H1 (cell line): ENCODE data around the gene PPP2R3A. TPM values are rescaled to one million over a fixed set of nuclear protein-coding genes. Genes with fewer than 3 reads are reported as not detected.

Source experiments
- CTCF ChIA-PET: fragments of 300-600 bp; sonication (Branson Sonifier 250); formaldehyde crosslinking; loops from one replicate; lab custom pipeline; 2021; ENCODE audit not compliant: partially characterized antibody; lab: Charles Lee
- POLR2A ChIA-PET: fragments of 300-600 bp; sonication (Branson Sonifier 250); formaldehyde crosslinking; loops from one replicate; lab custom pipeline; 2021; ENCODE audit warnings: inconsistent platforms; ENCODE audit not compliant: partially characterized antibody; lab: Charles Lee
- DNase-seq, 2 experiments: peaks; one replicate each; pipeline versions ENCODE4 v3.0.0 to v3.0.0-alpha.2; 2010 to 2022; ENCODE audit warnings: low spot score in 2 of 2, low read depth in 1 of 2, mixed read lengths in 1 of 2
- FAIRE-seq: peaks from 2 replicates; lab custom pipeline; 2011; peaks lifted over from hg19 to GRCh38; lab: Jason Lieb, UNC
- H2AFZ ChIP-seq: 2 replicates; pipeline ENCODE4 v1.8.1; 2012; ENCODE audit warnings: low read length, inconsistent platforms
- H2AK5ac ChIP-seq: 2 replicates; pipeline ENCODE4 v1.6.1; 2013; ENCODE audit warnings: low read depth, low read length
- H2BK120ac ChIP-seq: replicated peaks from 2 replicates; pipeline ENCODE3; 2013; ENCODE audit warnings: low read depth, low read length, inconsistent platforms
- H2BK12ac ChIP-seq: 2 replicates; pipeline ENCODE4 v1.6.1; 2013; ENCODE audit warnings: low read depth, low read length
- H2BK15ac ChIP-seq: 2 replicates; pipeline ENCODE4 v1.6.1; 2013; ENCODE audit warnings: low read length
- H2BK20ac ChIP-seq: 2 replicates; pipeline ENCODE4 v1.6.1; 2013; ENCODE audit warnings: low read length
- H2BK5ac ChIP-seq: 2 replicates; pipeline ENCODE4 v1.6.1; 2013; ENCODE audit warnings: low read depth, low read length
- H3K14ac ChIP-seq: 2 replicates; pipeline ENCODE4 v1.6.1; 2013; ENCODE audit warnings: inconsistent platforms; ENCODE audit not compliant: insufficient read length
- H3K18ac ChIP-seq: 2 replicates; pipeline ENCODE4 v1.6.1; 2013; ENCODE audit warnings: low read length; ENCODE audit errors: extremely low read depth
- H3K23ac ChIP-seq: 2 replicates; pipeline ENCODE4 v1.6.1; 2013; ENCODE audit warnings: inconsistent platforms; ENCODE audit not compliant: insufficient read length
- H3K23me2 ChIP-seq: 2 replicates; pipeline ENCODE4 v1.6.1; 2013; ENCODE audit warnings: low read depth, low read length
- H3K27ac ChIP-seq: 2 replicates; pipeline ENCODE4 v1.6.1; 2011; ENCODE audit warnings: low read depth, low read length, inconsistent platforms
- H3K27me3 ChIP-seq, 4 experiments: replicated peaks in 1 of 4; 1 replicate in 1 of 4; 2 replicates in 3 of 4; pipeline versions ENCODE4 v1.6.1 to v1.8.1; 2011 to 2013; ENCODE audit warnings: low read length in 3 of 4, mild to moderate bottlenecking in 3 of 4, inconsistent platforms in 2 of 4, mixed read lengths in 2 of 4, moderate library complexity in 1 of 4; ENCODE audit not compliant: control insufficient read depth in 3 of 4, insufficient read depth in 3 of 4; ENCODE audit errors: extremely low read depth in 1 of 4
- H3K36me3 ChIP-seq, 4 experiments: 2 replicates each; pipeline versions ENCODE4 v1.6.1 to v1.8.1; 2011 to 2013; ENCODE audit warnings: mild to moderate bottlenecking in 4 of 4, low read length in 3 of 4, moderate library complexity in 2 of 4, control low read depth in 1 of 4, inconsistent platforms in 1 of 4; ENCODE audit not compliant: insufficient read depth in 4 of 4, control insufficient read depth in 2 of 4
- H3K4ac ChIP-seq: replicated peaks from 2 replicates; pipeline ENCODE3; 2013; ENCODE audit warnings: low read length, low read depth, mixed read lengths, inconsistent platforms; ENCODE audit not compliant: insufficient read length
- H3K4me1 ChIP-seq, 4 experiments: replicated peaks in 1 of 4; 1 replicate in 1 of 4; 2 replicates in 3 of 4; pipeline versions ENCODE4 v1.6.1 to v1.8.1; 2011 to 2013; ENCODE audit warnings: low read length in 3 of 4, inconsistent platforms in 2 of 4, mixed read lengths in 1 of 4; ENCODE audit not compliant: insufficient read depth in 4 of 4, control insufficient read depth in 3 of 4
- H3K4me2 ChIP-seq, 2 experiments: 2 replicates each; pipeline versions ENCODE4 v1.6.1 to v1.8.1; 2011 to 2013; ENCODE audit warnings: low read depth in 2 of 2, low read length in 2 of 2, control low read depth in 1 of 2, inconsistent platforms in 1 of 2, mild to moderate bottlenecking in 1 of 2; ENCODE audit not compliant: insufficient read depth in 1 of 2
- H3K4me3 ChIP-seq, 4 experiments: fragments of 200-600, 300-600 bp in 1 of 4; sonication (generic), shearing (Covaris generic), sonication (Bioruptor Twin) in 1 of 4; 2 replicates each; pipeline versions ENCODE4 v1.5.1 to v1.8.1; 2011 to 2016; ENCODE audit warnings: low read length in 4 of 4, low read depth in 3 of 4, control low read depth in 2 of 4, inconsistent platforms in 2 of 4, mild to moderate bottlenecking in 2 of 4, mixed read lengths in 1 of 4, moderate library complexity in 1 of 4; ENCODE audit not compliant: insufficient read depth in 2 of 4; ENCODE audit errors: extremely low read depth in 1 of 4
- H3K56ac ChIP-seq: replicated peaks from 2 replicates; pipeline ENCODE3; 2013; ENCODE audit warnings: low read depth, mild to moderate bottlenecking, mixed read lengths, low read length, inconsistent platforms; ENCODE audit not compliant: insufficient read length
- H3K79me1 ChIP-seq: 2 replicates; pipeline ENCODE4 v1.6.1; 2013; ENCODE audit warnings: low read depth, low read length, control low read depth
- H3K79me2 ChIP-seq, 2 experiments: 2 replicates each; pipeline versions ENCODE4 v1.6.1 to v1.8.1; 2012 to 2013; ENCODE audit warnings: low read length in 2 of 2, mild to moderate bottlenecking in 2 of 2, inconsistent platforms in 1 of 2; ENCODE audit not compliant: insufficient read depth in 2 of 2, control insufficient read depth in 1 of 2
- H3K9ac ChIP-seq, 4 experiments: replicated peaks in 1 of 4; 1 replicate in 1 of 4; 2 replicates in 3 of 4; pipeline versions ENCODE4 v1.6.1 to v1.8.1; 2011 to 2013; ENCODE audit warnings: low read depth in 3 of 4, low read length in 3 of 4, control low read depth in 2 of 4, mild to moderate bottlenecking in 2 of 4, moderate library complexity in 2 of 4, inconsistent platforms in 1 of 4; ENCODE audit errors: extremely low read depth in 1 of 4
- H3K9me3 ChIP-seq, 2 experiments: 2 replicates each; pipeline versions ENCODE4 v1.6.1 to v1.8.1; 2012 to 2013; ENCODE audit warnings: mild to moderate bottlenecking in 2 of 2, moderate library complexity in 2 of 2, control low read depth in 1 of 2, inconsistent platforms in 1 of 2, low read depth in 1 of 2, low read length in 1 of 2, mixed read lengths in 1 of 2; ENCODE audit not compliant: insufficient read depth in 2 of 2
- H4K20me1 ChIP-seq, 2 experiments: replicated peaks in 1 of 2; 2 replicates each; pipeline versions ENCODE3 to v1.8.1; 2011 to 2013; ENCODE audit warnings: inconsistent platforms in 2 of 2, low read length in 2 of 2, mild to moderate bottlenecking in 1 of 2; ENCODE audit not compliant: insufficient read depth in 2 of 2, control insufficient read depth in 1 of 2
- H4K5ac ChIP-seq: 2 replicates; pipeline ENCODE4 v1.6.1; 2013; ENCODE audit warnings: low read length, low read depth, mixed read lengths, inconsistent platforms; ENCODE audit not compliant: insufficient read length
- H4K8ac ChIP-seq: 2 replicates; pipeline ENCODE4 v1.8.0; 2013; ENCODE audit warnings: mild to moderate bottlenecking, moderate library complexity, low read length, inconsistent platforms; ENCODE audit not compliant: insufficient read depth; ENCODE audit errors: extremely low read depth
- H4K91ac ChIP-seq: replicated peaks from 2 replicates; pipeline ENCODE3; 2013; ENCODE audit warnings: low read length, mixed read lengths, inconsistent platforms; ENCODE audit not compliant: insufficient read length
- CBX5 ChIP-seq: fragments of 300-800, 300-1000 bp; sonication (generic); IDR thresholded peaks from 2 replicates; pipeline ENCODE4 v1.7.1; 2016; ENCODE audit warnings: antibody characterized with exemption, low read length, low read depth
- EGR1 ChIP-seq: IDR thresholded peaks from 2 replicates; pipeline ENCODE4 v1.6.1; 2011; ENCODE audit warnings: low read depth, low read length, borderline replicate concordance
- HDAC2 ChIP-seq, 2 experiments: fragments of 300-600 bp in 1 of 2; sonication (generic) in 1 of 2; IDR thresholded peaks; 2 replicates each; pipeline ENCODE4 v1.6.1; 2011 to 2012; ENCODE audit warnings: low read depth in 2 of 2, low read length in 2 of 2, mild to moderate bottlenecking in 2 of 2, moderate library complexity in 2 of 2, borderline replicate concordance in 1 of 2, inconsistent platforms in 1 of 2
- KDM4A ChIP-seq: IDR thresholded peaks from one replicate; pipeline ENCODE4 v1.7.1; 2012; ENCODE audit warnings: low read depth, mild to moderate bottlenecking, moderate library complexity, low read length, inconsistent platforms; ENCODE audit not compliant: severe bottlenecking
- POLR2A ChIP-seq, 2 experiments: IDR thresholded peaks; 1 replicate in 1 of 2; 2 replicates in 1 of 2; pipeline ENCODE4 v1.6.1; 2011; ENCODE audit warnings: low read depth in 2 of 2, low read length in 2 of 2, mild to moderate bottlenecking in 2 of 2; ENCODE audit errors: control extremely low read depth in 1 of 2
- RNF2 ChIP-seq: fragments of 200-900, 300-1000 bp; sonication (generic); IDR thresholded peaks from 2 replicates; pipeline ENCODE4 v1.7.1; 2016; ENCODE audit warnings: borderline replicate concordance, low read depth, mild to moderate bottlenecking, antibody characterized with exemption, low read length; ENCODE audit not compliant: poor library complexity, severe bottlenecking; ENCODE audit errors: missing control alignments
- SP2 ChIP-seq: IDR thresholded peaks from 2 replicates; pipeline ENCODE4 v1.6.1; 2012; ENCODE audit warnings: mild to moderate bottlenecking, low read length, inconsistent platforms
- SRF ChIP-seq: IDR thresholded peaks from 2 replicates; pipeline ENCODE4 v1.6.1; 2011; ENCODE audit warnings: mild to moderate bottlenecking, low read depth, low read length, moderate library complexity
- TBP ChIP-seq: IDR thresholded peaks from 2 replicates; pipeline ENCODE4 v1.6.1; 2011; ENCODE audit warnings: low read depth, low read length, improper control_type of control experiment
- WGBS, 2 experiments: shearing (Covaris generic) in 1 of 2; methylation state at CpG; one replicate each; pipeline versions ENCODE4 v1.1.6 to v1.1.7; 2013 to 2015; ENCODE audit warnings: low lambda C conversion rate in 2 of 2, mixed read lengths in 2 of 2, inconsistent platforms in 1 of 2, low coverage in 1 of 2, missing lambda C conversion rate in 1 of 2; ENCODE audit not compliant: insufficient replicate concordance in 2 of 2, insufficient coverage in 1 of 2, insufficient read length in 1 of 2; ENCODE audit errors: extremely low coverage in 1 of 2, missing lambda C conversion rate in 1 of 2; 5-methylcytosine and 5-hydroxymethylcytosine counted together
- polyA plus RNA-seq, 7 experiments: library from polyadenylated mRNA; depleted of rRNA in 3 of 7; stranded (reverse) in 5 of 7; unstranded in 2 of 7; fragments of >200 nt in 5 of 7; fragments of 200-250 nt in 2 of 7; gene quantifications; 1 replicate in 5 of 7; 2 replicates in 1 of 7; 4 replicates in 1 of 7; pipeline versions ENCODE4 v1.2.1 to v1.2.3, GENCODE V29; 2011 to 2013; ENCODE audit warnings: missing spikeins in 2 of 7, mixed read lengths in 2 of 7
- total RNA-seq: library from RNA; stranded (reverse); fragmentation: NEBNext Ultra II Directional; extraction: Animal tissue kit (Norgen Biotek cat#: 25700); gene quantifications from 2 replicates; pipeline ENCODE4 v1.2.1, GENCODE V29; 2021
- TF ChIP-seq, protein P1 (sequence below): IDR thresholded peaks from 2 replicates; pipeline ENCODE4 v1.6.1; 2011; ENCODE audit warnings: low read depth, mild to moderate bottlenecking, low read length; ENCODE audit not compliant: insufficient read depth
- TF ChIP-seq, protein P2 (sequence below): IDR thresholded peaks from 2 replicates; pipeline ENCODE4 v1.6.1; 2012; ENCODE audit warnings: inconsistent platforms

The PPP2R3A gene
- total and polyA plus RNA-seq, 2 of the 8 experiments (the other 6 are each of a cell fraction or from before 2014, with no cell fraction given), result 4.1 to 15.2 TPM

DNA sequence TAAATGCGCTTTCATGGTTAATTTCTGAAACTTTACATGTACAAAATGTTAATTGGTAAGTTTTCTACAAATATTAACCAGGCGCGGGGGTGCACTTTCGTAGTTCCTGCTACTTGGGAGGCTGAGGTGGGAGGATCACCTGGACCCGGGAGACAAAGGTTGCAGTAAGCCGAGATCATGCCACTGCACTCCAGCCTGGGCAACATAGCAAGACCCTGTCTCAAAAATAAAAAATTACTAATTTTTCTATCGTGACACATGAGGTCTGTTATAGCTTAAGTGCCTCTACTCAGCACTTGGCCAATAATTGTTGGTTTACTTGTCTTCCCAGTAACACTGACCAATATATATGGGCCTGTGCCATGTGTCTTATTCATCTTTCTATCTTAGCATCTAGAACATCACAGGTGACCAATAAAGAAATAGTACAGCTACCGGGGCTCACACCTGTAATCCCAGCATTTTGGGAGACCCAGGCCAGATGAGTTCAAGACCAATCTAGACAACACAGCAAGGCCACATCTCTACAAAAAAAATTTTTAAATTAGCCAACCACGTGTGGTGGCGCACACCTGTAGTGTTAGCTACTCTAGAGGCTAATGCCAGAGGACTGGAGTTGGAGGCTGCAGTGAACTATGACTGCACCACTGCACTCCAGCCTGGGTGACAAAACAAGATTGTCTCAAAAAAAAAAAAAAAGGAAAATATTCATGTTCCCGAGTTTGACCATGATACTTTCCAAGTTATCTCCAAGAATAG lies 224.5 kb downstream of the PPP2R3A start:
- Histone ChIP-seq H4K5ac (no peak overlapping the region), H2BK120ac (no peak overlapping the region), H3K14ac (no peak overlapping the region), H3K18ac (no peak overlapping the region), H3K27me3 (no peaks in the 10 kb centered on the region), H2AK5ac (no peak overlapping the region), H2BK15ac (no peak overlapping the region), H3K4me1 (peaks cover 0 to 10% (median 4%) of the 10 kb centered on the region in 4 experiments; a peak in 4 of 7 replicates), H3K79me1 (peaks cover 8% of the 10 kb centered on the region; the same call in 1 of the 2 replicates), H3K79me2 (peaks cover 68 to 100% of the 10 kb centered on the region in 2 experiments), H4K91ac (no peak overlapping the region), H4K20me1 (peaks cover 33 to 45% of the 10 kb centered on the region in 2 experiments), H3K9ac (no peak overlapping the region), H2BK5ac (no peak overlapping the region), H3K36me3 (no peaks in the 10 kb centered on the region), H3K4me3 (no peak overlapping the region), H2BK12ac (no peak overlapping the region), H3K9me3 (no peaks in the 10 kb centered on the region), H3K27ac (no peak overlapping the region), H2AFZ (no peak overlapping the region), H3K23ac (no peak overlapping the region), H4K8ac (no peak overlapping the region), H3K56ac (no peak overlapping the region), H3K4me2 (no peak overlapping the region), H2BK20ac (no peak overlapping the region), H3K4ac (no peak overlapping the region), H3K23me2 (peaks cover 2% of the 10 kb centered on the region; the same call in 1 of the 2 replicates)
- ChIA-PET POLR2A (interaction anchor here (0.6 kb wide), 1 partner anchor 24 kb away, joined by 3 read pairs; no protein-coding TSS in a partner anchor), CTCF (interaction anchor here (0.6 to 1.9 kb wide), 6 partner anchors 12 to 736 kb away, joined by 3 to 7 read pairs (median 4); partner anchors contain the start of gene PCCB)
- DNase-seq (no peak), FAIRE-seq (no peak)
- 89% methylated on average over 11 of the region's 11 CpGs; no CpG with 5 or more reads in 1 of the 2 experiments for WGBS, 2 experiments
- TF ChIP-seq CBX5, result no peak
- TF ChIP-seq, protein P1, sequence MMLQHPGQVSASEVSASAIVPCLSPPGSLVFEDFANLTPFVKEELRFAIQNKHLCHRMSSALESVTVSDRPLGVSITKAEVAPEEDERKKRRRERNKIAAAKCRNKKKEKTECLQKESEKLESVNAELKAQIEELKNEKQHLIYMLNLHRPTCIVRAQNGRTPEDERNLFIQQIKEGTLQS, result no peak
- no peak for TF ChIP-seq EGR1
- no peak for TF ChIP-seq SRF
- no peak for TF ChIP-seq KDM4A
- TF ChIP-seq POLR2A (IDR thresholded peaks at IDR 0.05; ENCODE audit: control extremely low read depth in 1 of 2, low read depth in 2 of 2, low read length in 2 of 2), result no peak
- TF ChIP-seq TBP, result no peak
- no peak for TF ChIP-seq HDAC2 (IDR thresholded peaks at IDR 0.05; ENCODE audit: borderline replicate concordance in 1 of 2, low read depth in 2 of 2, low read length in 2 of 2)
- TF ChIP-seq, protein P2, sequence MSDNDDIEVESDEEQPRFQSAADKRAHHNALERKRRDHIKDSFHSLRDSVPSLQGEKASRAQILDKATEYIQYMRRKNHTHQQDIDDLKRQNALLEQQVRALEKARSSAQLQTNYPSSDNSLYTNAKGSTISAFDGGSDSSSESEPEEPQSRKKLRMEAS, result no peak
- no peak for TF ChIP-seq SP2
- no peak for TF ChIP-seq RNF2
